ENCODE measurements around the gene SLC26A8. TPM values are rescaled to one million over a fixed set of nuclear protein-coding genes. Genes with fewer than 3 reads are reported as not detected.

SLC26A8 gene, protein sequence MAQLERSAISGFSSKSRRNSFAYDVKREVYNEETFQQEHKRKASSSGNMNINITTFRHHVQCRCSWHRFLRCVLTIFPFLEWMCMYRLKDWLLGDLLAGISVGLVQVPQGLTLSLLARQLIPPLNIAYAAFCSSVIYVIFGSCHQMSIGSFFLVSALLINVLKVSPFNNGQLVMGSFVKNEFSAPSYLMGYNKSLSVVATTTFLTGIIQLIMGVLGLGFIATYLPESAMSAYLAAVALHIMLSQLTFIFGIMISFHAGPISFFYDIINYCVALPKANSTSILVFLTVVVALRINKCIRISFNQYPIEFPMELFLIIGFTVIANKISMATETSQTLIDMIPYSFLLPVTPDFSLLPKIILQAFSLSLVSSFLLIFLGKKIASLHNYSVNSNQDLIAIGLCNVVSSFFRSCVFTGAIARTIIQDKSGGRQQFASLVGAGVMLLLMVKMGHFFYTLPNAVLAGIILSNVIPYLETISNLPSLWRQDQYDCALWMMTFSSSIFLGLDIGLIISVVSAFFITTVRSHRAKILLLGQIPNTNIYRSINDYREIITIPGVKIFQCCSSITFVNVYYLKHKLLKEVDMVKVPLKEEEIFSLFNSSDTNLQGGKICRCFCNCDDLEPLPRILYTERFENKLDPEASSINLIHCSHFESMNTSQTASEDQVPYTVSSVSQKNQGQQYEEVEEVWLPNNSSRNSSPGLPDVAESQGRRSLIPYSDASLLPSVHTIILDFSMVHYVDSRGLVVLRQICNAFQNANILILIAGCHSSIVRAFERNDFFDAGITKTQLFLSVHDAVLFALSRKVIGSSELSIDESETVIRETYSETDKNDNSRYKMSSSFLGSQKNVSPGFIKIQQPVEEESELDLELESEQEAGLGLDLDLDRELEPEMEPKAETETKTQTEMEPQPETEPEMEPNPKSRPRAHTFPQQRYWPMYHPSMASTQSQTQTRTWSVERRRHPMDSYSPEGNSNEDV
- under 1 TPM in 1 of 2 donors, not detected in 1; under 0.01 TPM for total RNA-seq

DNA sequence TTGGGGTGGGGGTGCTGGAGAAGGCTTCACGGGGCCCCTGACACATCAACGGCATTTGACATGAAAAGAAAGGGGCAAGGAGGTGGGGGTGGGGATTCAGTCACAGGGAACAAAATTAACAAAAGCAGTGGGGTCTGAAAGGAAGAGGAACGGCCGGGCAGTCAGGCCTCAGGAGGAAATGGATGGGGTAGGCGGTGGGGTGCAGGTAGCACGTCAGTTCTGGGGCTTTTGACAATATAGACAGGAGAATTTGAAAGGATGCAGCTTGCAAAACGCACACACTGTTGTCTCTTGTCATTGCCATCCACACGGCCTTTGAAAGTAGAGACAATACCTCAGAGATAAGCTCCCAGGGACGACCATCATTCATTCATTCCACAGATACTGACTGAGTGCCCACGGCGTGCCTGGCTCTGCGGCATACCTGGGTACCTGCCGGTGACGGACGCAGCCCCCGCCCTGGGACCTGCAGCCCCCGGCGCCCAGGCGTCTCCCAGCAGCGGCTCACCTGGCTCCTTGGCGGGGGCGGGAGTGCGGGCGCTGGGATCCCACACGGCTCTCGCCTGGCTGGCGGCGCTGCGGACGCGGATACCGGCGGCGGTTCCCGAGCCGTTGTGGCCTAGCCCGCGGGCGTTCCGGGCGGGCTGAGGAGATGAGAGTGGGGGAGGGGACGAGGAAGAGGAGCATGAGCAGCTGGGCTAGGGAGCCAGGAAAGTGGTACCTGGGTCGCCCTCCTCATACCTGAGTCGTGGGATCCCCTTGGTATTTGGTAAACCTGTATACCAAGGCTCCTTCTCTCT is at the start of gene SLC26A8:
TSS of gene SLC26A8 (minus strand) at position 646 of the 800 bp plus-strand sequence. CDS start 4,934 bp downstream, outside the sequence.

DNA sequence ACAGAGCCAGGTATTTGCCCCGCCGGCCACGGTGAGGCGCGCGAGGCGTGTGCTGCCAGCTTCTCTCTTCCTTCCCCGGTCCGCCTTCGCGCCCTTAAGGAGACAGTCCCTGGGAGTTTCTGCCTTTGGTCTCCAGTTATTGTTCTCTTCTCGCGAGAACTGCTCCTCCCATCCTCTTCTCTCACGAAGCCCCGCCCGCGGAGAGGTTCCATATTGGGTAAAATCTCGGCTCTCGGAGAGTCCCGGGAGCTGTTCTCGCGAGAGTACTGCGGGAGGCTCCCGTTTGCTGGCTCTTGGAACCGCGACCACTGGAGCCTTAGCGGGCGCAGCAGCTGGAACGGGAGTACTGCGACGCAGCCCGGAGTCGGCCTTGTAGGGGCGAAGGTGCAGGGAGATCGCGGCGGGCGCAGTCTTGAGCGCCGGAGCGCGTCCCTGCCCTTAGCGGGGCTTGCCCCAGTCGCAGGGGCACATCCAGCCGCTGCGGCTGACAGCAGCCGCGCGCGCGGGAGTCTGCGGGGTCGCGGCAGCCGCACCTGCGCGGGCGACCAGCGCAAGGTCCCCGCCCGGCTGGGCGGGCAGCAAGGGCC is 3.2 kb upstream of the SLC26A8 start, which contains the start of gene MAPK14:
TSS of gene MAPK14 (plus strand) at position 308 of the 587 bp plus-strand sequence. CDS start 350 bp downstream, outside the sequence.

DNA sequence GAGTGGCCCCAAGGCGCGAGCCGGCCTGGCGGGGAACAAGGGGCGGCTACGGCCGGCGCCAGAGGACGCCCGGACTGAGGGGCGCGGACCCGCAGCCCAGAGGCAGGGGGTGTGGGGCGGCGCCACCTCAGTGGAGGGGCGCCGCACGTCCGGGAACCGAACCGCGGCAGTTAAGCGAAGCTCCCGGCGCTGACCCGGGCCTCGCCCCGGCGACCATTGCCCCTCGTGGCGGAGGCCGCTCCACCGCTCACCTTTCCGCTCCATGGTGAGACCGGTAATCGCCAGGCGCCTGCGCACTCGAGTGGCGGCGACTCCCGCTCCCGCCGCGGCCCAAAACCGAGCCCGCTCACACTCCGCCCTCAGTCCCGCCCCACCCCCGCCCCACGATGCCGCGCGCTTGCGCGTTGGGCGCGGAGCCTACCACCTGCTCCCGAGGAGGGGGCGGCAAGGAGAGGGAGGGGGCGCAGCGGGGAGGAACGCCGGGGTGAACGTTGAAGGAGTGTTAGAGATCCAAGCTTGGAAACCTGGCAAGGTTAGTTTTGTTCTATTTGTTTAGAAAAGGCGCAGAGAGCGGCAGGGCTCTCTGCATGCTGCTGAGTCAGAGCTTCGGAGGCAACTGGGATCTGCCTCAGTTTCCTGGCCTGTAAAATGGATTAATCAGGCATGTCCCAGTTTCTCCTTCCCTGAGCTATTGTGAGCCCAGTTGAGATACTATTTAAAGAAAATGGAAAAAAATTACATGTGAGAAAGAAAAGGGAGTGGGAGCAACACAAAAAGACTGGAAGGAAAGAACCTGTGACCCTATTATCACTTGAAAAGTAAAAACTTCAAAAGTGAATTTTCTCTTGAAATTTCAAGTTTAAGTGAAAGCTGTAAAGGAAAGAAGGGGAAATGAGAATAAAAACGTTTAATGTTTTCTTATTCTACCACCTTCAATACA is 103.4 kb downstream of the SLC26A8 start, which contains the start of gene SRPK1:
TSS of gene SRPK1 (minus strand) at position 306 of the 940 bp plus-strand sequence. CDS start at position 264, 42 bp downstream.

Other genes with a start within 250 kb of the SLC26A8 start
- gene CLPSL2, start 248.0 kb downstream of the SLC26A8 start, total RNA-seq = not detected
- gene CLPSL1, start 243.6 kb downstream of the SLC26A8 start, total RNA-seq = not detected
- not detected for gene CLPS, start 227.3 kb downstream of the SLC26A8 start, total RNA-seq
- not detected for gene LHFPL5, start 219.3 kb downstream of the SLC26A8 start, total RNA-seq
- 10 to 100 TPM; 37.5 to 68.3 TPM for gene SRPK1, start 103.5 kb downstream of the SLC26A8 start, total RNA-seq
- 10 to 100 TPM; 59.5 to 69.9 TPM for gene MAPK14, start 3.2 kb upstream of the SLC26A8 start, total RNA-seq
- 1 to 10 TPM in 1 of 2 donors, under 1 TPM in 1; 0.34 to 3.3 TPM for gene MAPK13, start 105.9 kb upstream of the SLC26A8 start, total RNA-seq
- 10 to 100 TPM; 12.4 to 13.3 TPM for gene BRPF3, start 172.1 kb upstream of the SLC26A8 start, total RNA-seq
- not detected for gene PNPLA1, start 245.4 kb upstream of the SLC26A8 start, total RNA-seq

All from melanocyte of skin (primary cell).